ENCODE data around the gene URI1. TPM values are rescaled to one million over a fixed set of nuclear protein-coding genes. Genes with fewer than 3 reads are reported as not detected.
"Not testable (repeated sequence)": the region's sequence is repeated elsewhere in the genome, so short reads cannot be mapped to it uniquely, and the experiment has no call there.

Gene URI1
- total RNA-seq, 1 donor from 2014 or later = 32.4 TPM

DNA sequence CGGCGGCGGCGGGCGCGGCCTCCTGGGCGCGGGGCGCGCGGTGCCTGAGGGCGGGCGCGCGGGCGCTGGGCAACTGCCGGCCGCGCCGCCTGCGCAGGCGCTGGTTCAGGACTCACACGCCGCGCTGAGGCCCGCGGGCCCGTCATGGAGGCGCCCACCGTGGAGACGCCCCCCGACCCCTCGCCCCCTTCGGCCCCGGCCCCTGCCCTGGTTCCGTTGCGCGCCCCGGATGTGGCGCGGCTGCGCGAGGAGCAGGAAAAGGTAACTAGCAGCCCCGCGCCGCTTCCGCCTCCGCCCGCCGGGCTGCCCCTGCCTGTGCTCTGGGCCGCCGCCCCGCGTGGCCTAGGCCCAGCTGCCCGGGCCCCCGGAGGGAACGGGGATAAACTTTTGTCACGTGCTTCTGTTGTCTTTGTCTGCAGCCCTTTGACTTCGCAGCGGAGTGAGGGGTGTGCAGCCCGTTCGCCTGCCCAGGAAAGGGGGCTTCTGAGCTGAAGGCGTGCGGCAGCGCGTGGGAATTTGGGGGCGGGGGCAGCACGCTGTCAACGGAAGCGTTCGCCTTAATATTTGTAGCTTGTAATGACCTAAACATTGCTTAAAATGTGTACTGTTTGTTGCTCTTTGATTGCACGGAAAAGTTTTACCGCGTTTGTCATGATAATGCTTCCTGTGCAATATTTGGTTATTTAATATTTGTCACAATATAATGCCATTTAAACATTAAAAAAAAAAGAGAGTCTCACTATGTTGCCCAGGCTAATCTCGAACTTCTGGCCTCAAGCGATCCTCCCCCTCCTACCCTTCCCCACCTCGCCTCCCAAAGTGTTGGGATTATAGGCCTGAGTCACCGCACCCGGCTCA, 594 bp downstream of the URI1 start:
- ATAC-seq = peak; percentile 70

DNA sequence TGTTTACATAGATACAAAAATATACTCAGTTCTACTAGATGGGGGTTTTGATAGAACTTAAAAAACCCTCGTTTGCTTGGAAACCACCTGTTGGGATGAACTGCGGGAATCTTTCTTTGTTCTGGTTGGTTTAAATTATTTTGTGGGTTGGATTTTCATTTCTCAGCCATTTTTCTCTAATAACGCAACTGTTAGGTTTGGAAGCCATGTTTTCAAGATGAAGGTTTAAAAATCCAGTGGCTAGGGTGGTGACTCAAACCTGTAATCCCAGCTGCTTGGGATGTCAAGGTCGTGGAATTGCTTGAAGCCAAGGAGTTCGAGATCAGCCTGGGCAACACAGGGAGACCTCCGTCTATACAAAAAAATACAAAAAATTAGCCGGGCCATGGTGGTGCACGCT, 1.6 kb downstream of the URI1 start:
- no peak for ATAC-seq

DNA sequence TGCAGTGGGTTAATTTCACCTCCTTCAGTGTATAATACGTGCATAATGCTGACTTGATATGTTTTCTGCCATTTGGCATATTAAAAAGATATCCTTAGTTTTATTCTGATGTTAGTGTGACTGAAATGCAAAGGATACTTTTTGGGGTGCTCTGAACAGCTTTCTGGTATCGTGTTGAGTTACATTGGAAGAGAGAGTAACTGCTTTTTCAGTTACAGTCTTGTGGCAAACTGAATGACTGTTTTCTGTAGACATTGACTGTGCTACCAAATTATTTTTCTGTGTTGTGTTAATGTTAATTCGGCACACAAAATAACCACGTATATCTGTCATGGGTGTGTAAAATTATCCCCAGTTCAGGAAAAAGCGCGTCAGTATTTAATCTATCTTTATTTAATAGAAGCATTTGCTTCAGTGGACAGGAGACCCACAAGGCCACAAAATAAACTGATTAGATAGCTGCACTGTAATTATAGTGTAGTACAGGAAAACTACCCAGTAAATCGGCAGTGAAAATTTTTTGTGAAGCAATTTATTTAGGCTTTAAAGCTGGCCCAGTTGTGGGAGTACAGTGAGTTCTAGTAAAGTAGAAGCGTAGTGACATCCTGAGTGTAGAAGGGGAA, 2.5 kb downstream of the URI1 start:
- ATAC-seq = no peak

DNA sequence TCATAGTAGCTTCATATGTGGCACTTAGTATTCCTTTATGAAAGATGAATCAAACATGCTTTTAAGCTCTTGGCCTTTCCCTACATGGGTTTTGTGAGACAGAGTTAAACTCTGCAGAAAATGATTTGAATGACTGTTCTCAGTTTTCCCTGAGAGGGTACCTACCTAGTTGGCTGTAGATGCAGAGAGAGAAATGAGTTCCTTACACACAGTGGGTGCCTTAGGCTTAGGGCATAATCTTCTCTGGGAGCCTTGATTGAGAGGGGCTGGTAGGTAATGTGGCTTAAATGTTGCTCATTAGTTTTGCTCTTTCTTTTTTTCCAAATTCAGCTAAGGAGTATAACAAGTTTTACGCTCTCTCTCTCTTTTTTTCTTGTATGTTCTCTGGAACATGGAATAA, 3.0 kb downstream of the URI1 start:
- ATAC-seq = no peak

DNA sequence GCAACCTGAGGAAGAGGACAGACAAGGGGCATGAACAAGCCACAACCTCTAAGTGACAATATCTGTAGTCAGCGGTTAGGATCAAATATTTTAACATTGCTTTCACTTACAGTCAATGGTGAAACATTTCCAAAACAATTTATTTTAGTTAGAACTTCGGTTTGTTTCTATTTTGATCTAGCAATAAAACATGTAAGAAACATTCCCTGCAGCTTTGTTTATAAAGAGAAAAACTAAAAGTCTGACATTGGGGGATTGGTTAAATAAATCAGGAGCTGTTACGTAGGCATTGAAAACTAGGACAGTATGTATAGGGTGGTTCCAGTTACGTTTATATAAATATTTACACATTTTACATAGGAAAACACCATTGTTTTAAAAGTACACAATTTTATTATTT, 3.4 kb downstream of the URI1 start:
- ATAC-seq = no peak

DNA sequence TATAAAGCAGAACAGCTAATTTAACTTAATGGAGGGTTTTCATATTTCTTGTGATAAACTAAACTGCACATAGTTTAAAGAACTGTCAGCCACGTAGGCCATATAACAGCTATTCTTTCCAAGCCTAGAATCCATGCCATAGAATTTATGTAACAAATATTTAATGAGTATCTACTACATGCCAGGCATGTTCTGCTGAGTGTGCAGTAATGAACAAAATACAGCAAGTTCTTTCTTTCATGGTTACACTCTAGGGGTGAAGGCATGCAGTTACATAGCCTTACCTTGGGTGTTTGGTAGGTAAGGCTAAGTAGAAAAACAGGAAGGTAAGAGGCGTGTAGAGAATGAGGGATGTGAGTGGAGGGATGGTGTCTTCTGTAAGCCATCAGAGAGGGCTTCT, 4.6 kb downstream of the URI1 start:
- peak; percentile 27 for ATAC-seq

DNA sequence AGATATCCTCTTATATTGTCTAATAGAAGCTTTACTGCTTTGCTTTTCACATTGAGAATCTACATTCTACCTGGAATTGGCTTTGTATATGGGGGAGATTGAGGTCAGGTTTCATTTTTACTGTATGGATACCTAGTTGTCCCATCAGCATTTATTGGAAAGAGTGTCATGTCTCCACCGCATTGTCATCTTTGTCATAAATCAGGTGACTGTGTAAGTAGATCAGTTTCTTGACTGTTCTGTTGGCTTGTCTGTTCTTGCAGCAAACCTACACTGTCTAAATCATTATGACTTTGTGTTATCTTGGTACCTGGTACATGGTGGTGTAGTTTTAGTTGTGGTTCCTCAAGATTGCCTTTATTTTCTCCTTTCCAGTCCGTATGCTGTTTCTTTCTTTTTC, 5.8 kb downstream of the URI1 start:
- no peak for ATAC-seq

DNA sequence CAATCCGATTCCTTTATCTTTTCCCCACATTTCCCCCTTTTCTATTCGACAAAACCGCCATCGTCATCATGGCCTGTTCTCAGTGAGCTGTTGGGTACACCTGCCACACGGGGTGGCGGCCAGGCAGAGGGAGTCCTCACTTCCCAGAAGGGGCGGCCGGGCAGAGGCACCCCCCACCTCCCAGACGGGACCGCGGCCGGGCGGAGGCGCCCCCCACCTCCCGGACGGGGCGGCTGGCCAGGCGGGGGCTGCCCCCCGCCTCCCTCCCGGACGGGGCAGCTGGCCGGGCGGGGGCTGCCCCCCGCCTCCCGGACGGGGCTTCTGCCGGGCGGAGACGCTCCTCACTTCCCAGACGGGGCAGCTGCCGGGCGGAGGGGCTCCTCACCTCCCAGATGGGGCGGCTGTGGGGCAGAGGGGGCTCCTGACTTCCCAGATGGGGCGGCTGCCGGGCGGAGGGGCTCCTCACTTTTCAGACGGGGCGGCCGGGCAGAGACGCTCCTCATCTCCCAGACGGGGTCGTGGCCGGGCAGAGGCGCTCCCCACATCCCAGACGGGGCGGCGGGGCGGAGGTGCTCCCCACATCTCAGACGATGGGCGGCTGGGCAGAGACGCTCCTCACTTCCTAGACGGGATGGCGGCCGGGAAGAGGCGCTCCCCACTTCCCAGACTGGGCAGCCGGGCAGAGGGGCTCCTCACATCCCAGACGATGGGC, 6.9 kb downstream of the URI1 start:
- not testable (repeated sequence) for ATAC-seq

DNA sequence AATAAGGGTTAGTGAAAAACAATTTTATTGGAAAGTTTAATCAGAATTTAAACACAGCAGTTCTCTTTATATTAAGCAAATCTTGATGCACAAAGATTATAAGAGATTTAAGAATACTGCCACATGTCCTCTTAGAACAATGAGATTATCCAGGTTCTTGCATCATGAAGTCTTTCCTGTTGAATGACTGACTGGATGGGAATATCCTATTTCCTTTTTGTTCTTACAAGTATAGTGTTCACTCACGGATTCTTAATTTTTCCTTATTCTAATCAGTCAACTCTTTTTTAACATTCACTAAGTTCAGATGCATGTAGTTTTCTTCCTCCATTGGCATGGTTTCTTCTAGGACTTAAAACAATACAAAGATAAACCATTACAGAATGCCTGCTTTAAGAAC, 10.1 kb downstream of the URI1 start:
- ATAC-seq = no peak

DNA sequence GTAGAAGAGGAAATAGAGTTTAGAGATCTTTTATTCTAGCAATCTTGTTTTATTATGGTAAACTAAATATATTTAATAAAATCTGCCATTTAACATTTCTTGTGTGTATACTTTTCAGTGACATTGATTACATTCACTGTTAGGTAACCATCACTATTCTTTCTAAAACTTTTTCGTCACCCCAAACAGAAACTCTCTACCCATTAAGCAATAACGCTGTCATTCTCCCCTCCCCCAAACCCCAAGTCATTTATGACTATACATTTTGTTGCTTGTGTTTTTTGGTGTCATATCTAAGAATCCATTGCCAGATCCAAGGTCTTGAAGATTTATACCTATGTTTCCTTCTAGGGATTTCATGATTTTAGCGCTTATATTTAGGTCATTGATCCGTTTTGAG, 10.6 kb downstream of the URI1 start:
- no peak for ATAC-seq

DNA sequence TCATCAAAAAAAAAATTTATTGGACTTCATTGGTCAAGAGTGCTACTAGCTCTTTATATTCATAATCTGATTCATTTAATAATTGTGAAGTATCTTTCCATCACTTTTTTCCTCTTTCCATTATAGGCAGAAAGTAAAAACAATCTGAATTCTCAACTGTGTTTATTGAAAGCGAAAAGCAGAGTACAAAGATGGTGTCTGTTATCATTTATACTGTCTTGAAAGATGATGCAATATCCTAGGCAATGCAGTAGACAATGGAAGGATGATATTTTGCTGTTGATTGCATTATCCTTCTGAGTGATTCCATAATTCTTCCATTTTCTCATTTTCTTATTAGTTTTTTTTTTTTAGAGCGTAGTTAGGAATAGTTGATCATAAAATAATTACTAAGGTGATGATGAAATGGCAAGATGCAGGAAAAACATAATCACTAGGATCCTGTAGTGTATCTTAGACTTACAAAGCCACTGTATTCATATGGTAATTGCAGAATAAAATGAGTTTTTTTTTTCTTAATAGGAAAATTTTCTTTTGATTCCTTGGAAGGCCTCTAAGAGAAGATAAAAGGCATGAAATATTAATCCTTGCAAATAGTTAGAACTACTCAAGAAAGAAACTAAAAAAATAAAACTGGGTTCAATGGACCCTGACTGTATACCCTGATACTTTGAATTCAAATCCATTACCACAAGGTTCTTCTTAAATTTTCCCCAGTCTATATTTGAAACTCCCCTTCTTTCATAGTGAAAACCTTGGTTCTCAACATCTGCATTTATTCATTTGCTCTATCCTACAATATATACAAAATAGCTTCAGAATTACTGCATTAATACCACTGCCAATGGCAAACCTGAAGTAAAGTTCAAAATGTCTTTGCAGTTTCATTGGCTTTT, 11.6 kb downstream of the URI1 start:
- ATAC-seq = no peak

DNA sequence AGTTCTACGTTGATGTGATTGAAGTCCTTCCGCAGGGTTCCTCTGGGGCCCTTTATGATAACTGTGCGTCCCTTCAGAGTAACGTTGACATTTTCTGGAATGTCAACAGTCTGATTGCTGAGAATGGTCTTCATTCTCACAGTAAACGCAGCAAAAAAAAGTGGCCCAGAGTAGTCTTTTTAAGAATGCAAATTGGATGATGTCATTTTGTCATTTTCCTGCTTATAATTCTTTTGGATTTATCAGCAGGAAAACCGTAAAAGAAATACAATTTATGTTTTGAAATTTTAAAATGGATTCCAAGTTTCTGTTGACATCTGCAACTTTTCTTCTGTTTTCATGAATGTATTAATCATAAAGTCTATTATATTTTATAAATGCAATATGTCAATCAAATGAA, 14.8 kb downstream of the URI1 start:
- no peak for ATAC-seq

DNA sequence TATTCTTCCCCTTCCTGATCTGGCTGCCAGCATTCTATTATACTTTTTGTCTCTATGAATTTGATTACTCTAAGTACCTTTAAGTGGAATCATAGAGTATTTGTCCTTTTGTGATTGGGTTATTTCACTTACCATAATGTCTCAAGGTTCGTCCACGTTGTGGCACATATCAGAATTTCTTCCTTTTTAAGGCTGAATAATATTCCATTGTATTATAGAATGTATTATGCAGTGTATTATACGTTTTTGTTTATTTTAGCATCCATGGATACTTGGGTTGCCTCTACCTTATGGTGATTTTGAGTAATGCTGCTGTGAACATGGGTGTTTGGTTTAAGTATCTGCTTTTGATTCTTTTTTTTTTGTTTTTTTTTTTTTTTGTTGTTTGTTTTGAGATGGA, 19.3 kb downstream of the URI1 start:
- no peak for ATAC-seq

DNA sequence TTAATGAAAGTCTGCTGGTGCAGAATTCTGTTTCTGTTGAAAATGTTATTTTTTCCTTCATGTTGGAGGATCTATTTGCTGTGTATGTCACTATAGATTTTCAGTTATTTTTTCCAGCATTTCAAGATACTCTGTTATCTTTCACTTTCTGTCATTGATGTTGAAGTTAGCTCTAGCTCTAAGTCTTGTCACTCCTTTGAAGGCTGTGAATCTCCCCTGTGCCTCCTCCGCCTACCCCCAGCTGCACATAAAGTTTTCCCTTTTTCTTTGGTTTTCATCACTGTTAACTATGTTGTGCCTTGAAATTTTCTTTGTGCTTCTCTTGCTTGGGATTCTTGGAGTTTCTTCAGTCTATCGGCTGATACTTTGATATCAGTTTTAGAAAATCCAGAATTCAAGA, 20.8 kb downstream of the URI1 start:
- ATAC-seq = no peak

DNA sequence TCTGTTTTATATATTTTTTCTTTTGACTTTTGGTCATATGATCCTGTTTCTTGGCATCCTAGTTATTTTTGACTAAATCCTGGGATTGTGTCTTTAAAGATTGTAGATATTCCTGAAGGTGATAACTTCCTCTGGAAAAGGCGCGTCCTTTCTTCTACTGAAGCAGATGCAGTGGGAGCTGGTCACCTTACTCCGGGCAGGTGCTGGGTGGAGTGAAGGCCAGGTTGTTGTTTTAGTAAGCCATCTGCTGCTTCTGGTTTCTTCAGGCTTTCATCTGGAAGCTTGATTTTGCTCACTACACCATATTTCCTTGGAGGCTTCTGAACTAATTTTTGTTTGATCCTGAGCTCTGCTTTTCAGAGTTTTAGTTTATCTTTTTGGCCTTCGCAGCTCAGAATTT, 21.5 kb downstream of the URI1 start:
- ATAC-seq = no peak

DNA sequence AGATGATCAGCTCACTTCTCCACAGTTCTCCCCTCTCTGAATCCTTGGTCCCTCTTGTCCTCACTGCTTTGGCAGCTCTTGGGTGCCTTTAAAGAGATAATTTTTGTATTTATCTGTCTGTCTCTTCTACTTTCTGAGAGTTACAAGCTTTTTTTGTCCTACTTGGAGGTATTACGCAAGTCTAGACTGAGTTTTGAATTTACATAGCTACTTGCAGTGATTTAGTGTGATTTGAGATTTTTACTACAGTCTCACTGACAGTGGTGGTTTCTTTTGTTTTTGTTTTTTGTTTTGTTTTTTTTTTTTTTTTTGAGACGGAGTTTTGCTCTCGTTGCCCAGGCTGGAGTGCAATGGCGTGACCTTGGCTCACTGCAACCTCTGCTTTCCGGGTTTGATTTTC, 22.1 kb downstream of the URI1 start:
- no peak for ATAC-seq

DNA sequence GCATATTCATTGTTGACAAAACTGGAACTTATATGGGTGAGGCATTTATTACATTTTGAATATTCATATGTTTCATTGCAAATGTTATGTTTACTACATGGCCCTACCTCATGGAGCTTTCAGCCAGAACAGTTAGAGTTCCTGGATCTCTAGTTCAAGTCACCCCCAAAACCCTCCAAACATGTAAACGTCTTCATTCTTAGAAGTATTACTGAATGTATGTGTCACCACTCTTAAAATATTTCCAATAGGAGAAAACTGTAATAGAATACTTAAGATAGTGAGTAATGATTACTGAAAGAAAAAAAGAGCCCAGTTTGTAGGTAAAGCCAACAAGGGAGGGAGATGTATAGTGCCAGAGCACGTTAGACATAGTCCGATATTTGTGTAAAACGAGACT, 23.5 kb downstream of the URI1 start:
- ATAC-seq = no peak

DNA sequence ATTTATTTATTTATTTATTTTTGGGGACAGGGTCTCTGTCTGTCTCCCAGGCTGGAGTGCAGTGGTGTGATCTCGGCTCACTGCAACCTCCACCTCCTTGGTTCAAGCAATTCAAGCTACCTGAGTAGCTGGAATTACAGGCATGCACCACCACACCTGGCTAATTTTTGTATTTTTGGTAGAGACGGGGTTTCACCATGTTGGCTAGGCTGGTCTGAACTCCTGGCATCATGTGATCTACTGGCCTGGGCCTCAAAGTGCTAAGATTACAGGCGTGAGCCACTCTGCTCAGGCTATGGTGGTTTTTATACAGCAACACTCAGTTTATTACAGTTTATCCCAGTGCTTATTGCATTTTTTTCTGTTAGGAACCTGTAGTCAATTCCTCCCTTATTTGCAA, 24.1 kb downstream of the URI1 start:
- ATAC-seq = not testable (repeated sequence)

DNA sequence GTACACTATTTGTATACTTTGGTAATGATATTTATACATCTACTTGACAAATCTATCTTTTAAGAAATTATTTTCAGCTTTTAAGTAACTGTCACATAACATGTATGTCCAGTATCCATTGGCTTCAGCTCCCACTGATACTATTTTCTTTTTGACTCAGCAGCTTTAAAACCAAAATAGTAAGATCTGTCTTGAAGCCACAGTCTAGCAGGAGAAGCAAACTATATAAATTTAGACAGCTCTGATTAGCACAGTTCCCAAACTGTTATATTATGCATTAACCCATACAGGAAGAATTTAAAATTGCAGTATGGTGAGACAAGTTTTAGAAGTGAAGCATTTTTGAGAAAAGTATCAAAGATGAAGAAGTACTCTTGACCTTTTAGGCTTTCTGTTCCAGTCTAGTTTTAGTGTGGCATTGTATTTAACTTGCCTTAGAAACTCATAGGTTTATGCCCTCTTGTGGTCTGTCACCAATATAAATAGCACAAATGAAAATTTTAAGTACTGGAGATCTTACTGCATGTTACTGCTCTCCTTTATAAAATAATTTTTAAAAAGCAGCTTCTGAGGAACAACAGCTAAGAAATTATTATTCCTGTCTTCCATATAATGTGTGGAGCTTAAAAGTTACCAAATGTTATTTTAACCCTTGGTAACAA, 24.7 kb downstream of the URI1 start:
- ATAC-seq = no peak

DNA sequence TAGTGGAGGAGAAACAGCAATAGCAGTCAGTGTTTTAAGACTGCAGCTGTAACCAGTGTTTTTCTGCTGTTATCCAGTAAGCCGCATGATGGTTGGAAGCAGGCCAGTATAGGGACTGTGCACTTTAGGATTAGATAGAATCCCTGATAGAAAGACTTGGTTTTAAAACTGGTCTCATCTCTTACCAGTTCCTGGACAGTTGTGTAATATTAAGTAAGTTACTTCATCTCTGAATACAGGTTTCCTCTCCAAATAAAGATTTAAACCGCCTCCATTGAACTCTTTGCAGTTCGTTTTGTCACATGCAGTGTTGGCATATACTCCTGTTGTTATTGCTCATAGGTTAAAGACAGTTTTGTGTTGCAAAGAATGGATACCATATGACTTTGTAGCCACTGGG, 25.6 kb downstream of the URI1 start:
- peak; percentile 67 for ATAC-seq

DNA sequence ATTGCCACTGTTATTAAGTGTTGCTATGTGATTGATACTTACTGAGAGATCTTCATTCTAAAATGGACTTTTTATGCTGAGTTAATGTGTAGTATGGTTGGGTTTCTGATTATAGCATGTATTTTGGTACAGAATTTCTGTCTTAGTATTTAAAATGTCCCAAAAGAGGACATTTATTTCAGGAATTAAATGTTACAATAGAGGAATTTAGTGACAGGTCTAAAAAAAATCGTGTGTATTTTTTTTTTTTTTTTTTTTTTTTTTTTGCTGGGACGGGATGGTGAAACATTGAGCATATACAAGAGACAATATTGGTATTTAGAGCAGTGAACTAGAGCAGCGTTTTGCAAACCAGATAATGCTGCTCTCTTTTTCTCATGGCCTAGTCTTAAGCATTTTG, 27.9 kb downstream of the URI1 start:
- ATAC-seq = no peak

DNA sequence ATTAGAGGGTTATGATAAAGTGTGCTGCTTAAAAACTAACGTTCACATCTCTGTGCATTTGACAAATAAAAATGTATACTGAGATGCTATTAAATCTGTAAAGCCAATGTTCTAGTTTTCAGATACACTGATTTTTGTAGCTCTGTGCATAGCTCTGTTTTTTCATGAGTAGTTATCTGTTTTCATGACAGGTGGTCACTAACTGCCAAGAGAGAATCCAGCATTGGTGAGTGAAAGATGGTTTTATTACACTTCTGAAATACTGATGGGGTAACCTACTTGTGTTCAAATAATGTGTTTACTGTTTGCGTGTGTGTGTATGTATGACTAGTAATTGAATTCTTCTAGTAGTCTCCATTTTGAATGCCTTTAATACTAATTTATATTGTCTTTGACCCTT, 29.0 kb downstream of the URI1 start:
- no peak for ATAC-seq

Measured in esophagus mucosa (tissue), 1 donor.